Stimulated activated CD4-positive, alpha-beta T cell treated with anti-CD3 and anti-CD28 coated beads, Interleukin-1b, Interleukin-23, amount 100 ng/mL, for 1 hour (primary cell): ENCODE data around the gene NME7.
"Not testable (repeated sequence)": the region's sequence is repeated elsewhere in the genome, so short reads cannot be mapped to it uniquely, and the experiment has no call there.

Experiments
- DNase-seq, 2 donors: peaks; one replicate each; pipeline ENCODE4 v3.0.0-alpha.2; 2020; ENCODE audit warnings: low read depth in 2 of 2

The NME7 gene

DNA sequence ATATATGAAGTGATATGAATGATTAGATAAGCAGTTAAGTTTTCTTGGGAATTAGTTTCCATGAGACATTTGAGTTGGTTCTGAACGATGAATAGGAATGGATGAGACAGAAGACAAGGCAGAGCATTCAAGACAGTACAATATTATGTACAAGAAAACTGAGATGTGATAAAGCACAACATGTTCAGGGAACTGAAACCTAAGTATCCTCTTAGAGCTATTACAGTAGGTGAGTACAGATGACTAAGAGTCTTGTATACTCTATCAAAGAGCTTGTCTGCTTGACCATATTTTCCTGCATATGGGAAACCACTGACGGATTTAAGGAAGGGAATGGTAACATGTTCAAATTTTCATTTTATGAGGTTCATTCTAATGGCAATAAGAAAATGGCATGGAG lies 61.6 kb downstream of the NME7 start:
- no peak for DNase-seq

DNA sequence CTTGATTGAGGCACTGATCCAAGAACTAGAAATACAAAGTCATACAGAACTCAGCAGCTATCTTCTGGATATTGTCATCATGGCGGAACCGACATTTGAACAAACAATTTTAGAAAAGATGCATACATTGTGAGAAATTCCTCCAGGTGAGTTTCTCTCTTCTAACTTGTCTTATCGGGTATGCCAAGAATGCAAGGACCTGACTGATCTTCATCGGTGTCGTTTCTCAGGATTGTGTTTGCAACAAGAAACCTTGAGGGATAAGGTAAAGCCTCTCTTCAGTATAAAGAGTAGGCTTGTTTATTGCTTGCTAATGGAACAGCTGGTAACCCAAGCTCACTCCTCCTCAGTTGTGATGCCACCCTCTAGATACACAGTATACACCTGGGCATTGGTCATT lies 62.2 kb downstream of the NME7 start:
- no peak for DNase-seq

DNA sequence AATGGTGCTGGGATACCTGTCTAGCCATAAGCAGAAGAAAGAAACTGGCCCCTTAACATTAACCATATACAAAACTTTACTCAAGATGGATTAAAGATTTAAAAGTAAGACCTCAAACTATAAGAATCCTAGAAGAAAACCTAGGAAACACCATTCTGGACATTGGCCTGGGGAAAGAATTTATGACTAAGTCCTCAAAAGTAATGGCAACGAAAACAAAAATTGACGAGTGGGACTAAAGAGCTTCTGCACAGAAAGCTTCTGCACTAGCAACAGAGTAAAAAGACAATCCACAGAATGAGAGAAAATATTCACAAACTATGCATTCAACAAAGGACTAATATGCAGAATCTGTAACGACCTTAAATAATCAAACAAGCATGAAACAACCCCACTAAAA lies 66.7 kb downstream of the NME7 start:
- no peak for DNase-seq

GRCh38 chr1:169298441-169298840 lies 69.2 kb downstream of the NME7 start:
- no peak for DNase-seq

DNA sequence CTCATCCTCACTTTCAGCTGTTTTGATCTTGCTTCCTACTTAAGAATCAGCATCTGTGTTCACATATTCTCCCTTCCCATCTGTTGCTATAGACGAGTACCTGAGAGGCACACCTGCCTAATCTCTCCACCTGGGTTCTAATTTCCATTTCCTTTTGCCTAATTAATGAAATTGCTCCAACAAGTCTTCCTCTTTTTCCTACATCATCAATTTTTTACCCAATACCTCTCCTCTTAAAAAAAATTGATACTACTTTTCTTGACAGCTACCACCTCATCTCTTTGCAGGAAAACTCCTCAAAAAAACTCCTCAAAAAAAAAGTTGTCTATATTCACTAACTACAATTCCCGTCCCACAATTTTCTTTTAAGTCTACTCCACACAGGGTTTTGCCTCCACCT lies 71.8 kb downstream of the NME7 start:
- no peak for DNase-seq

DNA sequence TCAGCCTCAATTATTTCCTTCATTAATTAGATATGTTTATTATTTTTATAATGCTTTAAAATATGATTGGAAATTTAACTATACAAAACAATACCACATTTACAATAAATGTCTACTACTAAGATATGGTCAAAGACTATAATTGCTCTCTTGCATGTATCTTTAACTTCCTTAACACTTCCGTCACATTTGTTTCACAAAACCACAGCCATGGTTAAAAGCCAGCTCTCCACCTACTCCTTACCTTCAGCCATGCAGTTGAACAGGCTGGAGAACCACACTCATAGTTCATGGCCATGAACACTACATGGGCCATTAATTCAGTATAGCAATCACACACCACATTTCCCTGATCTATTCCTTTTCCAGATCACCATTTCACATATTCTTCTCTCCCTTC lies 72.2 kb downstream of the NME7 start:
- no peak for DNase-seq

GRCh38 chr1:169289016-169289415 lies 78.6 kb downstream of the NME7 start:
- DNase-seq = no peak

GRCh38 chr1:169288011-169288414 lies 79.6 kb downstream of the NME7 start:
- no peak for DNase-seq

DNA sequence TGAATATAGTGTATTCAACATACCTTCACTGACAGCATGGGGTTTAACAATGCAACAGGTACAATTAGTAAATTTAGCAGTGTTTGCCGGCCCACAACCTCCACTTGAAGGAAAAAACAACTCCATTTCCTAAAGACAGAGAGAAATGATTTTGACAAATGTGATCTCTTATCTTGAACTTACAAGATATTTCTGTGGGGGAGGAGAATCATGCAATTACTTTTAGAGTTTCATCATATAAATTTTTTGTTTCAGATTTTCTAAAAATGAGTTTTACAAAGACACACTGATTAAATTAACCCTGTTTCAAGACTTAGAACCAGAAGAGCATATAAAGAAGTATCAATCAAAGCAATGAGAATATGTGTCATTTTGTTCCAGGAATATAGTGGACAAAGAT lies 80.3 kb downstream of the NME7 start:
- DNase-seq = no peak

- DNase-seq = not testable (repeated sequence)
These were observed 86.0 kb downstream of the NME7 start for GRCh38 chr1:169281562-169281961.

GRCh38 chr1:169271098-169271497 lies 96.5 kb downstream of the NME7 start:
- DNase-seq = no peak

- DNase-seq = no peak
These were observed 101.5 kb downstream of the NME7 start for GRCh38 chr1:169266133-169266532.

- DNase-seq = no peak
These were observed 104.5 kb downstream of the NME7 start for GRCh38 chr1:169263059-169263458.

DNA sequence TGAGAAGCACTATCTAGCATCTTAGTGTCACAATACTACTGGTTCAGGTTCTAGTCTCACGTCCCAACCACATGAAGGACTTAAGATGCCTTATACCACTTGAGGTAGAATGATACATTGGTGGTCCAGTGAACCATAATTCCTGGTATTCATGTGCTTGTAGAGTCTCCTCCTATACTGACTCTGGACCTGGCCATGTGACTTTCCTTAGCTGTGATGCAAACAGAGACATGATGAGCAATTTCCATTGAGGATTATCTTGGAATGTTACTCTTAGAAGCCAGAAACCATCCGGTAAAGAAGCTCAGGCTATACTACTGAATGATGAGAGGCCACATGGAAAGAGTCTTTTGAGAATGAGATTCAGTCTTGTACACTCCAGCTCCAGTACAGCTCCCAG lies 105.7 kb downstream of the NME7 start:
- no peak for DNase-seq

- DNase-seq = no peak
These were observed 107.0 kb downstream of the NME7 start for GRCh38 chr1:169260478-169261151.

GRCh38 chr1:169259816-169260215 lies 107.8 kb downstream of the NME7 start:
- no peak for DNase-seq

DNA sequence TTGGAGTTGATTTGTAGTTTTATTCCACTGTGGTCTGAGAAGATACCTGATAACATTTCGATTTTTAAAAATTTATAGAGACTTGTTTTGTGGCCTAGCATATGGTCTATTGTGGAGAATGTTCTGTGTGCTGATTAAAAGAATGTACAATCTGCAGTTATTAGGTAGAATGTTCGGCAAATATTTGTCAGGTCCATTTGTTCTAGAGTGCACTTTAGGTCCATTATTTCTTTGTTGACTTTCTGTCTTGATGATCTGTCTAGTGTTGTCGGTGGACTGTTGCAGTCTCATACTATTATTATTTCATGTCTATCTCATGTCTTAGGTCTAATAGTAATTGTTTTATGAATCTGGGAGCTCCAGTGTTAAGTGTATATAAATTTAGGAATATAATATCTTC lies 116.8 kb downstream of the NME7 start:
- DNase-seq = no peak

GRCh38 chr1:169250022-169250421 lies 117.6 kb downstream of the NME7 start:
- DNase-seq = no peak

DNA sequence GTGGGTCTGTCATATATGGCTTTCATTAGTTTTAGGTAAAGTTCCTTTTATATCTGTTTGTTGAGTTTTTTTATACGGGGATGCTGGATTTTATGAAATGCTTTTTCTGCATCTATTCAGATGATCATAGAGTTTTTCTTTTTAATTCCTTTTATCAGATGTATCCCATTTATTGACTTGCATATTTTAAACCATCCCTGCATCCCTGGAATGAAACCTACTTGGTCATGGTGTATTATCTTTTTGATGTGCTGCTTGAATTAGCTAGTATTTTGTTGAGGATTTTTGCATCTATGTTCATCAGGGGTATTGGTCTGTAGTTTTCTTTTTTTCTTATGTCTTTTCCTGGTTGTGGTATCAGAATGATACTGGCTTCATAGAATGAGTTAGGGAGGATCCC lies 118.0 kb downstream of the NME7 start:
- no peak for DNase-seq

GRCh38 chr1:169245706-169246105 lies 121.9 kb downstream of the NME7 start:
- DNase-seq = no peak

DNA sequence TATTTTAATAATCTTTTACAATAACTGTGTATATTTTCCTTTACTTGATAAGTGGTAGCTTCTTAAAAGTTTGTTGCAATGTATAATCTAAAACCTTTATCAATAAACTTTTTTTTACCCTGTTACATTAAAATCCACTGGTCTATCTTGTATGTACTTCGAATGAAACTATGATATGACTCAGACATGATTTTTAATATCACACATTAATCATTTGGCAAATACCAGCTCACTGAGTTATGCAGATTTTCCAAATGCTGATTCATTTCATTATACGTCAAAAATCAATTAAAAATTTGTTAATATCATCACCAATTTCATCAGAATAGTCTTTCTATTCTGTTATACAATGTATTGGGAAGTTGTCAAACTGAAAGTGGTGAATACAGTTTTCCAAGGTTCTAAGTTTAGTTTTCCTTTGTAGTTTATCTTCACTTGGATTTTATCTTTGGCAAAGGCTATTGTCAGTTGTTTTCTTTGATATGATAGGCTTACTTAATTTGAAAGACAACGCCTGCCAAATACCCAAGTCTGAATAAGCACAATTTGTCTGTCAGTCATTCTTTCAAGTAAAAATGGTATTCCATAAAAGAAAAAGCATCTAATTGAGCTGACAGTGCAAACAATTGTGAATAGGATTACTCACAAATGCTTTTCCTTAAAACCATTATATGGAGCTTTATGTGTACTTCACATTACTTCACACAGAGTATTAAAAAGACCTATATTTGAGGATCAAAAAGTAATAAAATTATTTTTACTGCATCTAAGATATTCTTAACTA lies 127.0 kb downstream of the NME7 start:
- no peak for DNase-seq

DNA sequence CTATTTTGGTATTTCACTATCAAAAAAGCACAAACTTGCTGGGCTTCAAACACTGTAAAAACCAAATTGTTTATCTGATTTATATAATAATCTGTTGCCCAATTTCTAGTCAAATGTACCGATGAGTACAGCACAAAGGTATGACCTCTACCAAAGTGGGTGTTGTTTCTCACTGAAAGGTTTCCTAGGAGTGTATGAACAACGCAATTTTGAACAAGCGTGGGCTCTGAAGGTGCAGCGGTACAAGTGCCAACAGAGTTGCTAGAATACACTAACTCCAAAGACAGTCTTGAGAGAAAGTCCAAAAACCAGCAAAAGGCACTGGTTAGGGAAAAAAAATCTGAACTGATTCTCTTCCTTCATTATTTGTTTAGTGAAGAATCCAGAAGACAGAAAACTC lies 130.7 kb downstream of the NME7 start:
- DNase-seq = no peak

GRCh38 chr1:169236143-169236542 lies 131.5 kb downstream of the NME7 start:
- no peak for DNase-seq

DNA sequence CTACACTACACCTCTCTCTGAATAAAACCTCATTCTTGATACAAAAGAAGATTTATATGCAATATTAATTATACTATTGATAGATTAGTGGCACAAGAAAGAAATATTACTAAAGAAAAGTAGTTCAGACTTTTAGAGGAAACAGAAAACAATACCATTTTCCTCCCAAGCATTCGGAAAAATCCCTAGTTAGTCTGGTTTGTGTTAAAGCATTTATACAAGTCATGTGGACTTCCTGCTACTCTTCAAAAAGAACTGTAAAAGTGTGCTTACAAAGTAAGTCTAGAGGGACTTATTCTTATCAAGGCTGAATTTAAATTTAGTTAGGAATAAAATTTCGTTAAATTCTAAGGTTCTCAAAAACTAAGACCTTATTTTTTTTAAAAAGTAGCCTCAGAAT lies 132.0 kb downstream of the NME7 start:
- no peak for DNase-seq
